Skin epidermis (tissue), 12 donors: ENCODE data around the gene OVAAL.

ENCODE experiments used
- H3K27ac ChIP-seq, 21 experiments: fragments of 200-600 bp; sonication (generic) in 11 of 21; one replicate each; pipeline ENCODE4 v1.5.0; 2020; ENCODE audit warnings: mild to moderate bottlenecking in 3 of 21, inconsistent platforms in 2 of 21, moderate library complexity in 2 of 21
- H3K4me3 ChIP-seq, 7 experiments: fragments of 200-600 bp; sonication (generic) in 2 of 7; one replicate each; pipeline ENCODE4 v1.5.0; 2020; ENCODE audit warnings: inconsistent platforms in 2 of 7, mild to moderate bottlenecking in 2 of 7, moderate library complexity in 1 of 7

OVAAL gene

GRCh38 chr1:180566495-180566894 lies 7.7 kb downstream of the OVAAL start:
- no peak overlapping the region for H3K27ac ChIP-seq
- no peak overlapping the region for H3K4me3 ChIP-seq

DNA sequence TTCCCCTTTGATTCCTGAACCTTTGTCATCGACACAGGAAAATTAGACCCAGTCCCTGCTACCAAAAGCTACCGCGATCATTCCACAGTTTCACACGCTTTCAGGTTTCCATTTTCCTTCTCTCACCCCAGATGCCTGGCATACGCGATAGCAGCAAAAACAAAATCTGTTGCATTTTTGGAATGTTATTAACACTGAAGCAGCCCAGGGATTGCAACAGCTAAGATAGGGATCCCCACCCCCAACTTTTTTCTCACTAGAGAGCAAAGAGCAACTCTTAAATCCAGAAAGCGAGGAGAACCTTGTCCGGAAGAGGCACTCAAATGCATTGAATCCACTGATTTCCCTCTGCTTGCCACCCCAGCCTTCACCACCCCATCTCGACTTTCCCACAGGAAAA lies 8.9 kb downstream of the OVAAL start:
- no peak overlapping the region for H3K27ac ChIP-seq
- H3K4me3 ChIP-seq = no peak overlapping the region

DNA sequence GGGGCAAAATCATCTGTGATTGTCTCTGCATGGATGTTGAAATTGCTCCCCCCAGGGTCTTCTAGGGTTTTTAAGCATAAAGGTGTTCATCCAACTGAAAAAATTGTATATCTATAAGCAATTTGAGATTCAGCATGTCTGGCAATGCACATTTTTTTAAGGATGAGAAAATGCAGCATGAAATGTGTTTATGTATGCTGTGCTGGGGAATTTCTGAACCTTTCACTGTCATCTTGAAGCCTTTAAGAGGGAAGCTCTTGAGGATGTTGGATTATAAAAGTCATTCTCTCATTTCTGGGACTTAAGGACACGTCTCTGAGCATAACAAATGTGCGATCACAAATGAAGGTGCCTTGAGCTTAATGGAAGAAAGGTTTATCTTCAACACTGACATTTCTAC lies 9.4 kb downstream of the OVAAL start:
- Histone ChIP-seq H3K27ac (no peak overlapping the region), H3K4me3 (no peak overlapping the region)

DNA sequence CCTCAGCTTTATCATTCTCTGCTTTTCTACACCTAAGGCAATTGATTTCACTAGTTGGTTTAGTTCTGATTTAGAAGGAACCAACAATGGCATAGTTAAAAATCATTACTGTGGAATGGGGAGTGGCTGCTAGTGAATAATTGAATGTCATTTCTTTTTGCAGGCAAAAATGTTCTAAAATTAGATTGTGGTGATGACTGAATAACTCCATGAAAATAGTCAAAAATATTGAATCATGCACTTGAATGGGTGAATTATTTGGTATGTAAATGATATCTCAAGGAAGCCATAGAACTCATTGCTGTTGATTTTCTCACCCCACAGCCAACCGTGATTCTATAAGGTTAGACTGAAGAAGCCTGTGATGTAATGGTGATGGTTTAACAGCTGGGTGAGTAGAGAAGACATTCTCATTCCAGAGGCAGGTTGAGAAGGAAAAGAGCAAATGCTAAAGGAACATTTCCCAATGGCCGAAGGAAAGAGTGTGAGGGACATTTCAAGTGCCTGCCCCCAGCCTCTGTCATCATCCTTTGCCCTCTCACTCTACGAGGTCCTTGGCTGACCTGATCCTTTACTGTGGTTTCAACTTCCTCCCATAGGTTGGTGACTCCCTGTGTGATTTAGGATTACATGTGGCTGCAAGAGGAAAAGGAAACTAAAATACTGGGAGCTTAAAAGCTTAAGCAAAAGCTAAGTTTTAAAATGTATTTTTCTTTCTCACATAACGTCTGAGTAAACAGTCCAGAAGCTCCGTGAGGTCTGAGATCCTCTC lies 12.5 kb downstream of the OVAAL start:
- peak overlapping the region in 2 of 21 experiments; percentile 9 to 36 for H3K27ac ChIP-seq
- H3K4me3 ChIP-seq = no peak overlapping the region

DNA sequence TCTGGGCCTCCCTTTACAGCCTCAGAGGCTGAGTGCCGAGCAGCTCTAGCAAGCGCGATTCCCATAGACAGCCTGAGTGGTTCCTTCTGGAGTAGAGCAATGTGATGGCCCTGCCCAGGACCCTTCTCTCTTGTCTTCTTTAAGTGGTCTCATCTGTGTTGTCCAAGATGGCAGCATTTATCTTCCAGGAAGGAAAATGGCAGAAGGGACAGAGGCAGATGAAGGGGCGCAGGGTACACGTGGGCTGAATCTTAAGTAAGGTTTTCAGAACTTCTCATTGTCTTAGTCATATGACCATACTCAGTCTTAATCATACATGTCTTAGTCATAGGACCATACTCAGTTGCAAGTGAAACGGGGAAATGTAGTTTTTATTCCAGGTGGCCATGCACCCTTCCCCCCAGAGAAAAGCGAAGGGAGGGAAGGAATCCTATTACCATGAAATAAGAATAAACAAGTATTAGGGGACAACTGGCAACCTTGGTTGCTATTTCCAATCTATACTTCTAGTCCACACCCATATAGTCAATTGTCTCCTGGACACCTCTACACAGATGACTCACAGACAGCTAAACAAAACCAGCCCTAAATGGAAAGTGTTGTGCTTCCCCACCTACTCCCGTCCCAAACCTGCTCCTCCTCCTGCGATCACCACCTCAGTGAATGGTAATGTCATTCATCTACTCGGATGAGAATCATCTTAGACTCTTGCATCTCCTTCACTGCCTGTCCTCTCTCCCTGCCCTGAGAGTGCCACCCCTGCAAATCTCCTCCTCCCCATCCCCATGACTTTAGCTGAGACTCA lies 13.3 kb downstream of the OVAAL start:
- Histone ChIP-seq H3K4me3 (no peak overlapping the region), H3K27ac (peak overlapping the region in 2 of 21 experiments; percentile 9 to 36)

- Histone ChIP-seq H3K4me3 (no peak overlapping the region), H3K27ac (no peak overlapping the region)
These were observed 14.0 kb downstream of the OVAAL start for GRCh38 chr1:180572760-180573159.

- peak overlapping the region in 1 of 21 experiments; percentile 14 for H3K27ac ChIP-seq
- H3K4me3 ChIP-seq = no peak overlapping the region
These were observed 15.4 kb downstream of the OVAAL start for GRCh38 chr1:180574031-180574713.

- Histone ChIP-seq H3K27ac (no peak overlapping the region), H3K4me3 (no peak overlapping the region)
These were observed 18.6 kb downstream of the OVAAL start for GRCh38 chr1:180577361-180577760.

GRCh38 chr1:180579961-180580611 lies 21.3 kb downstream of the OVAAL start:
- H3K27ac ChIP-seq = peak overlapping the region in 1 of 21 experiments; percentile 15
- no peak overlapping the region for H3K4me3 ChIP-seq

- Histone ChIP-seq H3K4me3 (no peak overlapping the region), H3K27ac (no peak overlapping the region)
These were observed 22.9 kb downstream of the OVAAL start for GRCh38 chr1:180581635-180582039.

DNA sequence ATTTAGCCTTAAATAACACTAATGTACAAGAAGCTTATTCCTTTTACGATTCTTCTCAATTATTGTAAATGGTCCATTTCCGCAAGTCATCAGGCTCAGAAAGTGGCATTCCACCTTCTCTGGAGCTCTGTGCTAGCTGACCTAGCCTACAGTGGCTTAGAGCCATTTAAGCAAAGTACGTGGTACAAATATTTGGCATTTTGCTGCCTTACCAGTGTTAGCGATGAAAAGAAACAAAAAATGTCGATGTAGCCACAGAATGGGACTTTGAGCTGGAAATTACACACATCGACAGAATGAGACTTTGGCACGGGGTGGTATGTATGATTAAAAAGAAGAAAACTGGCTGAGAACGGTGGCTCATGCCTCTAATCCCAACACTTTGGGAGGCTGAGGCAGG lies 26.1 kb downstream of the OVAAL start:
- Histone ChIP-seq H3K4me3 (no peak overlapping the region), H3K27ac (peak overlapping the region in 16 of 21 experiments; percentile 27 to 79 (median 62))

GRCh38 chr1:180585994-180586359 lies 27.2 kb downstream of the OVAAL start:
- H3K4me3 ChIP-seq = no peak overlapping the region
- peak overlapping the region in 13 of 21 experiments; percentile 13 to 79 (median 63) for H3K27ac ChIP-seq

GRCh38 chr1:180586671-180587155 lies 27.9 kb downstream of the OVAAL start:
- Histone ChIP-seq H3K27ac (peak overlapping the region in 3 of 21 experiments; percentile 71 to 79 (median 71)), H3K4me3 (no peak overlapping the region)

- H3K27ac ChIP-seq = no peak overlapping the region
These were observed 29.4 kb downstream of the OVAAL start for GRCh38 chr1:180588121-180588520.

DNA sequence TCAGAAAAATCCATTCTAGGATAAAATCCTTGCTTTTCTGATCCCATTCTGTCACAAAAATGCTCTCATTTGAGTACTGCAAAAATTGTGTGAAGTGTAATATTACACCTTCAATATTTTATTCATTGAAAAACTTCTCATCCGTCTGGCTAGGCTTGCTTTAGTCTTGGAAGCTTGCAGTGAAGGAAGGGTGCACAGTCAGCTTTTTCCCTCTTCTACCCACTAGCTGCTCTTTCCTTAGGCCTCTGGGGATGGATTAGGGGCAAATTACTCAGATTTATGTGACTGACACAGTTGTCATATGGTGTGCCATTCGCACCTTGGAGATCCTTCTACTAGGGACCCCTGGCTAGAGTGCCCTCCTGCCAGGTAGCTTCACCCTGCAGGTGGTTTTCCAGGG lies 32.1 kb downstream of the OVAAL start:
- no peak overlapping the region for H3K4me3 ChIP-seq
- H3K27ac ChIP-seq = no peak overlapping the region

More at GRCh38 chr1:180588121-180588520, 29.4 kb downstream of the OVAAL start:
- H3K4me3 ChIP-seq = no peak overlapping the region

DNA sequence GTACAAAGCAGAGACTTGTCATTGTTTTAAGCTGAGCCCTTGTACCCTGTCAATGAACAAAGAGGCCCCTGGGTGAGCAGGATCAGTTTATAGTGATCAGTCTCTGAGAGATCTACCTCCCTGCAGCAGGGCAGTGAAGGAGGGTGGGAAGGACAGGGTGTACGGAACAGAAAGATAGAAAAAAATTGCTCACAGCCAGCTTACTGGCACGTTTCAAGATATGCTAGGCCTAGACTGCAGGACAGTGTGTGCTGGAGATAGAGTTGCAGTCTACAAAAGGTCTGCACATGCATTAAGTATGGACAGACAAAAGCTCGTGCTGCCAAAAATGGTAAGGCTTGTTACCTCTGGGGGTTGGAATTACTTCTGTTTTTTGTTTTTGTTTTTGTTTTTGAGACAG lies 34.6 kb downstream of the OVAAL start:
- no peak overlapping the region for H3K4me3 ChIP-seq
- H3K27ac ChIP-seq = no peak overlapping the region

DNA sequence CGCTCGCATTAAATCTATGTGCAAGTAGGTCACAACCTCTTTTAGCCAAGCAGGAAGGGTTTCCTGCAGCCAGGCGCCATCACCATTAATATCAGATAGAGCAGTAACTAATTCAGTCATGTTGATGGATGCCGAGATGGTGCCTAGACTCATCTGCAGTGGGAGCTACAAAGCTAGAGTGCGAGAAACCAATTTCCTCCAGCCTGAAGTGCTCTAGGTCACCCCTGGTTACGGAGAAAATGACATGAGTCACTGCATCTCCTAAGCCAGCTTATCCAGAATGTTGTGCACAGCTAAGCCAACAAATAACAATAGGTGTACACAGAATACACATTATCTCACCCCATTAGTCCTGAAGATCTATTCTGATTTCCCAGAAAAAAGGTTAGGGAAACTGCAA lies 36.0 kb downstream of the OVAAL start:
- Histone ChIP-seq H3K4me3 (no peak overlapping the region), H3K27ac (no peak overlapping the region)

- no peak overlapping the region for H3K27ac ChIP-seq
These were observed 37.2 kb downstream of the OVAAL start for GRCh38 chr1:180595966-180596365.

GRCh38 chr1:180597520-180597919 lies 38.8 kb downstream of the OVAAL start:
- Histone ChIP-seq H3K4me3 (no peak overlapping the region), H3K27ac (no peak overlapping the region)

More at GRCh38 chr1:180595966-180596365, 37.2 kb downstream of the OVAAL start:
- no peak overlapping the region for H3K4me3 ChIP-seq
